ENCODE results near the gene PCDH19.
"Not testable (repeated sequence)": the region's sequence is repeated elsewhere in the genome, so short reads cannot be mapped to it uniquely, and the experiment has no call there.

Gene PCDH19, protein sequence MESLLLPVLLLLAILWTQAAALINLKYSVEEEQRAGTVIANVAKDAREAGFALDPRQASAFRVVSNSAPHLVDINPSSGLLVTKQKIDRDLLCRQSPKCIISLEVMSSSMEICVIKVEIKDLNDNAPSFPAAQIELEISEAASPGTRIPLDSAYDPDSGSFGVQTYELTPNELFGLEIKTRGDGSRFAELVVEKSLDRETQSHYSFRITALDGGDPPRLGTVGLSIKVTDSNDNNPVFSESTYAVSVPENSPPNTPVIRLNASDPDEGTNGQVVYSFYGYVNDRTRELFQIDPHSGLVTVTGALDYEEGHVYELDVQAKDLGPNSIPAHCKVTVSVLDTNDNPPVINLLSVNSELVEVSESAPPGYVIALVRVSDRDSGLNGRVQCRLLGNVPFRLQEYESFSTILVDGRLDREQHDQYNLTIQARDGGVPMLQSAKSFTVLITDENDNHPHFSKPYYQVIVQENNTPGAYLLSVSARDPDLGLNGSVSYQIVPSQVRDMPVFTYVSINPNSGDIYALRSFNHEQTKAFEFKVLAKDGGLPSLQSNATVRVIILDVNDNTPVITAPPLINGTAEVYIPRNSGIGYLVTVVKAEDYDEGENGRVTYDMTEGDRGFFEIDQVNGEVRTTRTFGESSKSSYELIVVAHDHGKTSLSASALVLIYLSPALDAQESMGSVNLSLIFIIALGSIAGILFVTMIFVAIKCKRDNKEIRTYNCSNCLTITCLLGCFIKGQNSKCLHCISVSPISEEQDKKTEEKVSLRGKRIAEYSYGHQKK (N-terminal part only)

DNA sequence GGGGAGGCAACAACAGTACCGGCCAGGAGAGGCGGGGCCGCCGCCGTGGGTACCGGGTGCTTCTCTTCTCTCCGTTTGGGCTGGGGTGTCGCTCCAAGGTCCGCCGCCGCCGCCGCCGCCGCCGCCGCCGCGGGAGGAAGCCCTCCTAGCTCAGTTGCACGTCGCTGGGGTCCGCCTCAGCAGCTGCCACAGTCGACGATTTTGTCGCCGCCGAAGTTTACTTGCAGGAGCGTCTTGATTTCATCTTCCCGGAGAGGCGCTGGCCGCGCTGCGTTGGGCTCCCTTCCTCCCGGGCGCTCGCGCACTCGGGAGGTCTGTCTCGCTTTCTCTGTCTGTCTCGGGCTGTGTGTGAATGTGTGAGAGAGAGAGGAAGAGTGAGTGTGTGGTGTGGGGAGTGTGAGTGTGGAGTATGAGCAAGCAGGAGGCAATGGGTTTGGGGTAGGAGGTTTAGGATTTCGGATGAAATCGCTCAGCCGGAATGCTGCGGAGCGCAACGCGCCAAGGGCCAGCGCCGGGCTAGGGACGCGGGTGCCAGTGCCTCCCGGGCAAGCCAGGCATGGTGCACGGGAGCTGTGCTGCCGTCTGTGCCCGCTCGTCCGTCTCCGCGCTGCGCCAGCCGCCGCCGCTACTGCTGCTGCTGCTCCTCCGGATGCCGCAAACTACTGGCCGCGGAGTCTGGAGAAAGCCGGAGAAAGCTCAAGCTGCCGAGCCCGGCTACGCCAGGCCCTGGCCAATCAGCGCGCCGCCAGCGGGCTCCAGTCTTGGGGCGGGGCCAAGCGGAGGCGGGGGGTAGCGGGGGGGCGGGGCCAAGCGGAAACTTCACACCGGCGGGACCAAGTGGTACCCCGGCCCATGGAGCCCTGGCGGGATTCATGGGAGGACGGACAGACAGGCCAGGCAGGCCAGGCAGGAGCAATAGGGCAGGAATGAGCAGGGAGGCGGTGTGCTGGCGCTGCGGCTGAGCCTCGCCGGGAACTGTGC is at the start of gene PCDH19:
PCDH19 (minus strand) TSS at position 664 of the 981 bp plus-strand sequence. CDS start 1,676 bp downstream, outside the sequence.
- DNase-seq = peak; percentile 39 to 68 (median 57)

DNA sequence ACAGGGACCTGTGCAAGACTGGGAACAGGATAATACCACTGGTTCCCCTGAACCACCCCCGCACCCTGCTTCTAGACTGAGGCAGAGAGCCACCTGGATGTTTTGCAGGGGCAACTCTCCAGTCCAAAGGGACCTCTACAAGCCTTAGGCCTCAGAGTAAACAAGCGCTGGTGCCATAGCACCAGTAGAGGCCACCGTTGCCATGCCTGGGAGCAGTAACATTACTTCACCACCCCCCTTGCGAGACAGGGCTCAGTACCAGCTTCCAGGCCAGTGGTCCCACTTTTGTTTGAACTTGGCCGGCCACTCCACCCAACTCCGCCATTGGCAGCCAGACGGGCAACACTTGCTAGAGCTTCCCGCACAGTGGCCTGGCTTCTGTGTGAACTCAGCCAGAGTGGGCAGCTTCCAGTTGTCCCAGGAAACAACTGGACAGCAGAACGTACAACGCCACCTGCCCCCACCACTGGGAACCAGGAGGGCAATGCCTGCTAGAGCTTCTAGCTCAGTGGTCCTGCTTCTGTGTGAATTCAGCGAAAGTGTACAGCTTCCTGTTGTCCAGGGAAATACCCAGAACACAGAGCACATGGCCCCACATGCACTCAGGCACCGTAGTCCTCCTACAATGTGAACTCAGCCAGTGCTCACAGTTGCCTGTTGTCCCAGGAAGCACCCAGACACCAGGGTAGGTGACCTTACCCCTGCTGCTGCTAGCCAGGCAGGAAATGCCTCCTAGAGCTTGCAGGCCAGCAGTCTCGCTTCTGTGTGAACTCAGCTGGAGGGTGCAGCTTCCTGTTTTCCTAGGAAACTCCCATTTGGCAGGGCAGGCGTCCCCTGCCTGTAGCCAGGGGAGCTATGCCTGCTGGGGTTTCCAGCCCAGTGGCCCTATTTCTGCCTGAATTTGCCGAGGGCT is 39.9 kb upstream of the PCDH19 start:
- DNase-seq = no peak

DNA sequence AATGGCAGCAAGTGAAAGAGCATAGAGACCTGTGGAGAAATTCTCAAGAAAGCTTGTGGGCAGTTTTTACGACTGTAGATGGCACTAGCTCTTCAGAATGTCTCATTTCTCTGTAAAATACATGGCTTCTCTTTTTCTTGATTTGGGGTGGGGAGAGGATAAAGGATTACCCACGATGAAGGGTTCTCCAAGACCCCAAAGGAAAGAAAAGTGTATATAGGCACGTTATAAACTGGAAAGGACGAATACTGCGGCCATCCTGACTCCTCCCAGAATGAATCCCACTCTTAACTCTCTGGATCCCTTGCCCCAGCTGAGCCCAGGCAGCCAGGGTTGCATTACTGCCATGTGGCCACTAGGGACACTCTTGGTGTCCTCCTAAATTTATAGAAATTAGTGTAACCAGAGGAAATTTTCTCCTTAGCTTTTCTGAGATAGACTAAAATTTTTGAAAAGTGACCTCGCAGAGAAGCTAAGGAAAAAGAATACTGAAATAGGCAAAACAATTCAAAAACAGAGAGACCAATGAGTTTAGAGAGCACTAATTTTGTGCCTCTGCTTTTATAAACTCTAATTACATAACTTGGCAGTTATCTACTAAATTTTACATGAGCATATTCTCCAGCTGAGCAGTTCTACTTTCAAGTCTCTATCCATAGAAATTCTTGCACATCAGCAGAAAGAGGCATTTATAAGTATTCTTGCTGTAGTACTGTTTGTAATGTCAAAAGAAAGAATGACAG is 37.8 kb upstream of the PCDH19 start:
- DNase-seq = peak; percentile 6 to 23 (median 17)

DNA sequence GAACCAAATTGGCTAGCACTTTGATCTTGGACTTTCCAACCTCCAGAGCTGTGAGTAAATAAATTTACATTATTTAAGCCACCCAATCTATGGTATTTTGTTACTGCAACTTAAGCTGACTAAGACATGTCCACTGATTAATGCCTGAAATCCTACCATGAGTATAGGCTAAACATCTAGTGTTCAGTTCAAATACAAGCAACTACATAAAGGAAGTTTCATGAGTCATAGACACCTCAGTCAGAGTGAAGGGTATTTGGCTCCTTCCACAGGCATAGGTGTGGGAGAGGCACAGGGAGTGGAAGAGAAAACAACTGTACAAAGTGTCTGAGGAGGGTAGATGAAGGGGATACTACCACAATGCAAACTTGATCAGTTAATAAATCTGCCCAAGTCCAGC is 35.5 kb upstream of the PCDH19 start:
- DNase-seq = no peak

DNA sequence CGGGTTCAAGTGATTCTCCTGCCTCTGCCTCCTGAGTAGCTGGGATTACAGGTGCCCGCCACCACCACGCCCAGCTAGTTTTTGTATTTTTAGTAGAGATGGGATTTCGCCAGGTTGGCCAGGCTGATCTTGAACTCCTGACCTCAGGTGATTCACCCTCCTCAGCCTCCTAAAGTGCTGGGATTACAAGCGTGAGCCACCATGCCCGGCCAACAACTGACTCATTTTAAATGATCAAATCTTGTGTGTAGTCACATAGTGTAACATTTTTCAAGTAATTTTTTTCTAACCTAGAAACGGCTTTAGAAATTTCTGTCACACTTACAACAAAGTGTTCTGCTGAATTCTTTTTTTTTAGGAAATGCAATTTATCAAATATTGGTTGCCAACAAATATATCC is 31.2 kb upstream of the PCDH19 start:
- not testable (repeated sequence) for DNase-seq

DNA sequence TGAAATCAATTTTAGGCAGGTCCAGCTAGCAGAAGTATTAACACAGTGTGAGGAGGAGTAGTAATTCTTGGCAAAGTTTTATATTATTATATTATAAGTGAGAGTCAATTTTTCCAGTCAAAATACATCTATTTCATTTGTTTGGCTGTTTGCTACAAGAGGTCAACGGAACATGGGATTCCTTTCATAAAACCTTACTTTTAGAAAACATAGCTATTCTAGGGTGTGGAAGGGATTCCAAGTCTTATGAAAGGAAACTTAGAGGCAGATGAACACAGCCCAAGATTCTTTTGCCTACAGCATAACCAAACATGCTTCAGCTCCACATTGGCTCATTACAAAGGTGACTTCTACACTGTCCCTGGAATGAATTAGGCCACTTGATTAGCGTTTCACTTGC is 29.9 kb upstream of the PCDH19 start:
- no peak for DNase-seq

DNA sequence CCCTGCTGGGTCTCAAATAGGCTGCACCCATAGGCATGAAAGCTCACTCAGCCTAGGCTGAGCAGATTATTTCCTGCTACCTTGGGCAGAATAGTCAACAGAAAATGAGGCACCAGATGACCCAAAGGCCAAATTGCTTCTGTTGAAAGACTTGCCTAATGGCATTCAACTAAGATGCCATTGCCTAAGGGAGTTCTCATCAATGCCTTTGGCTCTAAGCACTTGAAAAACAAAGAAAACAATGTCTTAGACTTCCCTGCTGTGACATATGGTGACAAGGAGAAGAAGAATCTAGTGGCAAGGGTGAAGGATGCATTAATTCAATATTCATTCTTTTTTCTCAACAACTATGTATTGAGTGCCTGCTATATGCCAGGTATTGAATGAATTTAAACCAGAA is 25.7 kb upstream of the PCDH19 start:
- DNase-seq = no peak

DNA sequence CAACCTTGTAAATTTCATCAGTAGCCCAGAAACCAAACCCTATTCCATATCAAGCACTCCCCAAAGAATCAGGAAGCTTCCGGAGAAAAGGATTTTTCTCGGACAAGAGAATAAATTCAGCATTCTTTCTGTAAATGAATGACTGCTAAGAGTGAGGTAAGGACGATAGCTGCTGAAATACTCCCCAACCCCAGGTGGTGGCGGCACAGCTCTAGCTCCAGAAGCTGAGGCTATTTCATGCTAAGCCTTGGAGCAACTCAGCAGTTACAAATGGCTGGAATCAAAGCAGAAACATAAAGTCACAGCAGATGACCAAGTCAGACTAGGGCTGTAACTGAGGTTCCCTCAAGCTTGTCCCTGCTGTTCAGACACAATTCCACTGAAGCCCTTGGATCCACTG is 13.9 kb upstream of the PCDH19 start:
- no peak for DNase-seq

DNA sequence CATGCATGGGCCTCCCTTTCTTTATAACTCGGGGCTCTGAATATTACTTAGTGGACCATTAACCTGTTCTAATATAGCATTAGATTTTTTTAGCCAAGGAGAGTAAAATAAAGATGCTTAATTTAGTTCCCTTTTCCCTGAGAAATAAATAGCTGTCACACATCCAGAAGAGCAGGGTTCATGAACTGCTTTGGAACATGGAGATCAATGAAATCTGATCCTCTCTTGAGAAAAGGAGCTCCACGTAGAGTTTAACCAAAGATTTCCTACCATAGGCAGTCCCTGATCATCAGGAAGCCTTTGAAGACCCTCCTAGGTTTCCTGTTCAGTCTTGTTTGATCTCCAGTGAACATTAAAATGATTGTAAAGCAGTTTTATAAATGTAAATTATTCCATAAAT is 8.5 kb upstream of the PCDH19 start:
- DNase-seq = no peak

DNA sequence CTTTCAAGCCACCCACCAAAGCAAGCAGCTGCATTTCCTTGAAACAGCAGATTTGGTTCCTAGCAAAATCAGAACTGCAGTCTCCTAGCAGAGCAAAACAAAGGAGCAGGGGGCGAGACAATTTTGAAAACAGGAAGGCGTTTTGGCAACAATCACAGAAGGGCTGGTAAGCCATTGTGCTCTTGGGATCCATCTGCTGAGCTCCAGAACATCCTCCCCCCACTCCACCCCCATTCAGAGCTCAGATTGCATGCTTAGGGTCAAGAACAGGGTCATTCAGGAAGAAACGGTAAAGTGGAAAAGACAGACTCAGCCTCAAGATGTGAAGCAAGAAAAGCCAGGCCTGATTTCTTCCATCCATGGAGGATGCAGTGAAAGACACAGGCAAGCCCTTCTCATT is 7.6 kb upstream of the PCDH19 start:
- DNase-seq = no peak

DNA sequence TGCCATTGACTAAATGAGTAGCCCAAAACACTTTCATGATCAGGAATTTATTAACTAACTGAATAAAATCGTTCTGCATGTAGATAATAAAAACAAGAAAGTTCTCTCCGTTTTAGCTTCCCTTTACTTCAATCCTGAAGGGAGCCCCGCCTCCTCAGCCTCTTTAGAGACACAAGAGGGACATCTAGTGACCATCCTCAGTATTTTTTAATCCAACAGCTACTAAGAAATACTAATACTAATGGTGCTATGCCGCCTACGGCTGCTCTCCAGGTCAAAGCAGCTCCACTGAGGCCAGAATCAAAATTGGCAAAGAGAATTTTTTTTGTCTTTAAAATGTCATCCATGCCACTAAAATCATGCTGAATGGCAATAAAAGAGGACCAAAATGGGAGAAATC is 3.2 kb upstream of the PCDH19 start:
- peak; percentile 48 to 76 (median 67) for DNase-seq

DNA sequence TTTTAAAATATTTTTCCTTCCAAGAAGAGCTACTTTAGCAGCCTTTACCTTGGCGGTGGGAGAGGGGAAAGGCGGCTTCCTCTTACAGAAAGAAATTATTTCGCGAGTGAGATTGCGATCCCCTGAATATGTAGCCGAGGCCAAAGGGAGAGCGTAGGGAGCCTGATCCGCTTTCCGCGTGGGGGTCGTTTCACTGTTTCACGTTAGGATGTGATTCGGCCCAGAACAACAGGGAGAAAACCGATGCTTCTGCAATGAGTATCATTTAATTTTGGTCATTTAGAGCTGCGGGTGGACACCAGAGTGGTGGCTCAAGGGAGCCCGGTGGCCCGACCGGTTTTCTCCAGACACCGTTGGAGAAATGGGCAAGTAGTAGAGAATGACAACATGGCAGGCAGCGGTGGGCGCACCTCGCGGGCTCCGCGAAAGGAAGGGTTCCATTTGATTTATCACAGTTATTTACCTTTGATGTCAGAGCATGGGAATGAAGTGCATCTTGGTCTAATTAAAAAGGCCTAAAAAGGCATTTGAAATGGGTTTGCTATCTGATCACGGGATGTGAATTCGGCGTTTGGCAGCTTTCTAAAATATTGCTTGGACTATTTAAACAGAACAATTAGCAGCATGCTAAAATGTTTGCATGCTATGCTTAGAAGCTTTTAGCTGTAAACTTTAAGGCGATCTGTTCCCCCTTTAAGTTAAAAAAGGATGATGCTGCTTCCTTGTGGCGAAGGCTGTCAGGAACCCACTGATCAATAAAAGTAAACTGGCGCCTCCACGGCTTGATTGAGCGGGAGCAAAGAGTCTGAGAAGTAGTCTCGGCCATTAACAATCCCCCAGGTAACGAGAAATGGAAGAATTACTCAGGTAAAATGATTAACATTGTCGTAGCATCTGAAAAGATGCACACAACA is 2.0 kb upstream of the PCDH19 start:
- no peak for DNase-seq

DNA sequence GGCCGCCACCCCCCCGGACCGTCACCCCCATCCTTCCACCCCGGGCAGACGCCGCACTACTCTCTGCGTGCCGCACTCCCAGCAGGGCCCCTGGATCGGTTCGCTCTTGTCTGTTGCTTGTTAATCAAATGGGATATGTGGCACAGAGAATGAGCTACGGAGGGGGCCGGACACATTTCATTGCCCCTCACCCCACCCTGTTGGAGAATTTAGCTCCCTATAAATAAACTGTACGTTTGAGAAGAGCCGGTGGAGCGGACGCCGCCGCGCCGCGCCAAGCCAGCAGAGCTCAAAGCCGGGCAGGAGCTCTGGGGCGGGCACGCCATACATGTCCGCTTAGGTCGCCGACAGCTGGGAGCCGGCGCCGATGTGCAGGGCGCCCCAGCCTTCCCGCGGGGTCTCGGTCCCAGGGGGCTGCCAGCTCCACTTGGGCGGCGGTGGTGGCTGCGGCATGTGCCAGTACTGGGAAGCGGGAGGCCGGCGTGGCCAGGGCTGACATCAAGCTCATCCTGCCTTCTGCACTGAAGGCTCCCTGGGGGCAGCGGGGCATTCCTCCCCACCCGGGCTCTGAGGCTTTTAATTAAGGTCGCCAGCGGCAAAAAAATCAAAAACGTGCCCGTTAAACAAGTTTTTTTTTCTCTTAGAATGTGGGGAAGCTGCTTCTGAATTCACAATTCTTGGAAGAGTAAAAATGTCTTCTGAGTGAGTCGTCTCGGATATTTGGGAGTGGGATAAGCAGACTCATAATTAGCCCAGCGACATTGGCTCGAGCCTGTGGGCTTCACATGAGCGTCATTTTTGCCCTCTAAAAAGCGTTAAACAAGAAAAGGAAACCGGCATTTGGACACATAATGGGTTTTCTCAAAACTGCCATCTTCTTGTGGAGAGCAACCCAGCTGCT is 1.1 kb upstream of the PCDH19 start:
- no peak for DNase-seq

DNA sequence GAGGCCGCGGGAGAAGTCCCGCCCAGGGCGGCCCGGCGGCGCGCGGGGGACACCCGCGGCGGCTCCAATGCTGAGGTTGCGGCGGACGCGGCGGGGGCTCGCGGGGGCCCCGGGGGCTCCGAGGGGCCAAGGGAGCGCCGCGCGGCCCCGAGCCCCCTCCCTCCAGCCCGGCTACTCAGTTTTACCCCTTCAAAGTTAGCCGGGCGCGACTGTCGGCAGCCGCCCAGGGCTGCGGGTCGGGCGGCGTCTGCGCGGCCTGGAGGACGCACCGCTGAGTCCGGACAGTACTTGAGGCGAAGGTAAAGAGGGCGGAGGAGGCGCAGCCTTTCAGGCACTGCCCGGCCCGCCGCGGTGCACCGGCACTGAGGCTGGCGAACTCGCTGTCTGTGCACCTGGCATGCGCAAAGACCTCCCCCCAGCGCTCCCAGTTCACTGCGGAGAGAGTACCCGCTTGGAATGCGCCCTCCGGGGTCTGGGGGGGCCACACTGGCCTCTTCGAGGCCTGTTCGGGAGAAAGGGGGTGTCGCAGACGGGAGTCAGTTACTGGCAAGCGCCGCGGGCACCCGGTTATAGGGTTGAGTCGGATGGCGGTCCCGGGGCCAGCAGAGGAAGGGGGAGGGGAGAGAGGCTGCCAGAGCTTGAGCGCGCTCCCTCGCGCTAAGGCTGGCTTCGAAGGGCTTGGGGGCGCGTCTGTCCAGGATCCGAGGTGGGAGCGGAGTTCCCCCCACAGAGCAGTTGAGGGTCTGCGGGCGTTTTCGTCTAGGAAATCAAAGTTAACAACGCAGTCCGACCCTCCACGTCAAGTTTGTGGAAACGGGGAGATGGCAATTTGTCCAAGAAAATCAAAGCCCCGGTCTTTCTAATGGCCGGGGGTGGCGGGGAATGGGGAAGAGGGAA is 1.1 kb downstream of the PCDH19 start:
- no peak for DNase-seq

DNA sequence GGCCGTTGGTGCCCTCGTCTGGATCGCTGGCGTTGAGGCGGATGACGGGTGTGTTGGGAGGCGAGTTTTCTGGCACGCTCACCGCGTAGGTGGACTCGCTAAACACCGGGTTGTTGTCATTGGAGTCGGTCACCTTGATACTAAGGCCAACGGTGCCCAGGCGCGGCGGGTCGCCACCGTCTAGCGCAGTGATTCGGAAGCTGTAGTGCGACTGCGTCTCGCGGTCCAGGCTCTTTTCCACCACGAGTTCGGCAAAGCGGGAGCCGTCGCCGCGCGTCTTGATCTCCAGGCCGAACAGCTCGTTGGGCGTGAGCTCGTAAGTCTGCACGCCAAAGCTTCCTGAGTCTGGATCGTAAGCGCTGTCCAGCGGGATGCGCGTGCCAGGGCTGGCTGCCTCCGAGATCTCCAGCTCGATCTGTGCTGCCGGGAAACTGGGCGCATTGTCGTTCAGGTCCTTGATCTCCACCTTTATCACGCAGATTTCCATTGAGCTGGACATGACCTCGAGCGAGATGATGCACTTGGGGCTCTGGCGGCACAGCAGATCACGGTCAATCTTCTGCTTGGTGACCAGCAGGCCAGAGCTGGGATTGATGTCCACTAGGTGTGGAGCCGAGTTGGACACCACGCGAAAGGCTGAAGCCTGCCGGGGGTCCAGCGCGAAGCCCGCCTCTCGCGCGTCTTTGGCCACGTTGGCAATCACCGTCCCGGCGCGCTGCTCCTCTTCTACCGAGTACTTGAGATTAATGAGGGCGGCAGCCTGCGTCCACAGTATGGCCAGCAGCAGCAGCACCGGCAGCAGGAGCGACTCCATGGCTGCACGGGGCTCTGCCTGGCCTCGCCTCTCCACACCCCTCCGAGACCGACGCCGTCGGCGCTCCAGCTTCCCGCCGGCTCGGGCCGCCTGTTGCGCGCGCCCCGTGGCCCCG is 2.0 kb downstream of the PCDH19 start:
- DNase-seq = no peak

DNA sequence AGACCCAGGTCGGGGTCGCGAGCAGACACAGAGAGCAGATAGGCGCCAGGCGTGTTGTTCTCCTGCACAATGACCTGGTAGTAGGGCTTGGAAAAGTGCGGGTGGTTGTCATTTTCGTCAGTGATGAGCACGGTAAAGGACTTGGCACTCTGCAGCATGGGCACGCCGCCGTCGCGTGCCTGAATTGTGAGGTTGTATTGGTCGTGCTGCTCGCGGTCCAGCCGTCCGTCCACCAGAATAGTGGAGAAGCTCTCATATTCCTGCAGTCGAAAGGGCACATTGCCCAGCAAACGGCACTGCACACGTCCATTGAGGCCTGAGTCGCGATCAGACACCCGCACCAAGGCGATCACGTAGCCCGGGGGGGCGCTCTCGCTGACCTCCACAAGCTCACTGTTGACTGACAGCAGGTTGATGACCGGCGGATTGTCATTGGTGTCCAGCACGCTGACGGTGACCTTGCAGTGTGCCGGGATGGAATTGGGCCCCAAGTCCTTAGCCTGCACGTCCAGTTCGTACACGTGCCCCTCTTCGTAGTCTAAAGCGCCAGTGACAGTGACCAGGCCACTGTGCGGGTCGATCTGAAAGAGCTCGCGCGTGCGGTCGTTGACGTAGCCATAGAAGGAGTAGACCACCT is 2.8 kb downstream of the PCDH19 start:
- DNase-seq = no peak
